Esophagus squamous epithelium (tissue), 5 donors: ENCODE data around the gene CCL1. TPM values are rescaled to one million over a fixed set of nuclear protein-coding genes. Genes with fewer than 3 reads are reported as not detected.

Experiments
- DNase-seq: peaks from one replicate; lab custom pipeline; 2025; lab: John Stamatoyannopoulos, UW
- H3K27ac ChIP-seq, 4 donors: fragments of 200-600 bp; sonication (generic); one replicate each; pipeline ENCODE4 v1.5.1; 2016 to 2019; ENCODE audit warnings: mild to moderate bottlenecking in 1 of 4
- H3K27me3 ChIP-seq, 4 donors: fragments of 200-600 bp; sonication (generic); 1 replicate in 3 of 4; 2 replicates in 1 of 4; pipeline versions ENCODE4 v1.5.1 to v1.6.0; 2017 to 2021; ENCODE audit warnings: antibody characterized with exemption in 1 of 4
- H3K36me3 ChIP-seq, 3 donors: fragments of 200-600 bp; sonication (generic); one replicate each; pipeline ENCODE4 v1.5.1; 2016 to 2019
- H3K4me1 ChIP-seq, 3 donors: fragments of 200-600 bp; sonication (generic); one replicate each; pipeline ENCODE4 v1.5.1; 2017 to 2019
- H3K4me3 ChIP-seq, 4 donors: fragments of 200-600 bp; sonication (generic); 1 replicate in 3 of 4; 2 replicates in 1 of 4; pipeline ENCODE4 v1.5.1; 2016 to 2019; ENCODE audit warnings: mild to moderate bottlenecking in 2 of 4, moderate library complexity in 1 of 4
- H3K9me3 ChIP-seq, 3 donors: fragments of 200-600 bp; sonication (generic); one replicate each; pipeline ENCODE4 v1.5.1; 2016 to 2019
- CTCF ChIP-seq, 6 experiments: fragments of 450-650 bp in 4 of 6; fragments of 200-600 bp in 2 of 6; sonication (generic) in 2 of 6; IDR thresholded peaks; one replicate each; pipeline ENCODE4 v1.5.1; 2016 to 2019; ENCODE audit warnings: antibody characterized with exemption in 6 of 6, mild to moderate bottlenecking in 4 of 6, moderate library complexity in 4 of 6
- POLR2A ChIP-seq, 4 donors: fragments of 450-650 bp; IDR thresholded peaks; one replicate each; pipeline ENCODE4 v1.6.1; 2017; ENCODE audit warnings: antibody characterized with exemption in 4 of 4, mild to moderate bottlenecking in 4 of 4, moderate library complexity in 3 of 4
- WGBS, 2 donors: methylation state at CpG; one replicate each; pipeline ENCODE4 v1.1.5; 2018; 5-methylcytosine and 5-hydroxymethylcytosine counted together
- intact Hi-C: fragments of 100-400 bp; cut with DNase I; formaldehyde crosslinking; loops from one replicate; pipeline ENCODE4 v1.15.0; 2022
- total RNA-seq, 4 donors: library from RNA; depleted of rRNA; stranded (reverse); fragments of >200 nt; gene quantifications; one replicate each; pipeline ENCODE4 v1.1.0, GENCODE V29; 2016
- donor health status: DM: yes; HTN: yes; CAD: no.

CCL1 gene
- not detected for total RNA-seq

GRCh38 chr17:34363183-34363661, at the start of gene CCL1:
TSS of gene CCL1 (minus strand) at chr17:34363233. CDS start at chr17:34363161, 72 bp downstream.
- Histone ChIP-seq H3K4me1 (peaks cover 0 to 3% (median 0%) of the 10 kb centered on the region in 3 donors), H3K27ac (no peak within 1 kb of the TSS), H3K36me3 (no peaks in the 10 kb centered on the region), H3K4me3 (no peak within 1 kb of the TSS), H3K27me3 (peaks cover 0 to 56% (median 0%) of the 10 kb centered on the region in 4 donors), H3K9me3 (no peaks in the 10 kb centered on the region)
- intact Hi-C loops: no loop called here
- DNase-seq: no peak
- 29 to 46% methylated on average over 3 to 4 of the region's 5 CpGs for WGBS, 2 donors
- no peak for TF ChIP-seq POLR2A (IDR thresholded peaks at IDR 0.05)

- no peak for DNase-seq
- no peak overlapping the region for H3K27ac ChIP-seq
- H3K36me3 ChIP-seq: no peaks in the 10 kb centered on the region
- peaks cover 0 to 89% (median 4%) of the 10 kb centered on the region in 4 donors for H3K27me3 ChIP-seq
- H3K4me1 ChIP-seq: peaks cover 0 to 4% (median 0%) of the 10 kb centered on the region in 3 donors
- intact Hi-C loops: no loop called here
- TF ChIP-seq CTCF (IDR thresholded peaks at IDR 0.05) (no peak), POLR2A (IDR thresholded peaks at IDR 0.05) (no peak)
- H3K4me3 ChIP-seq: no peak overlapping the region
- no peaks in the 10 kb centered on the region for H3K9me3 ChIP-seq
- WGBS, 2 donors: 37 to 52% methylated on average over 7 of the region's 7 CpGs
These were observed 49.5 kb upstream of the CCL1 start for GRCh38 chr17:34412534-34412933.

GRCh38 chr17:34411646-34412421, 48.8 kb upstream of the CCL1 start:
- no peaks in the 10 kb centered on the region for H3K36me3 ChIP-seq

GRCh38 chr17:34409352-34409751, 46.3 kb upstream of the CCL1 start:
- Histone ChIP-seq H3K4me1 (peaks cover 0 to 4% (median 0%) of the 10 kb centered on the region in 3 donors), H3K9me3 (no peaks in the 10 kb centered on the region), H3K27me3 (peaks cover 0 to 70% (median 4%) of the 10 kb centered on the region in 4 donors), H3K4me3 (no peak overlapping the region), H3K27ac (no peak overlapping the region), H3K36me3 (no peaks in the 10 kb centered on the region)
- WGBS, 2 donors: 81 to 89% methylated on average over 4 of the region's 4 CpGs
- intact Hi-C loops: no loop called here
- TF ChIP-seq POLR2A (IDR thresholded peaks at IDR 0.05) (no peak), CTCF (IDR thresholded peaks at IDR 0.05) (no peak)
- DNase-seq: no peak

More at GRCh38 chr17:34411646-34412421, 48.8 kb upstream of the CCL1 start:
- Histone ChIP-seq H3K9me3 (no peaks in the 10 kb centered on the region), H3K4me3 (no peak overlapping the region), H3K27ac (no peak overlapping the region), H3K27me3 (peaks cover 0 to 88% (median 4%) of the 10 kb centered on the region in 4 donors), H3K4me1 (peaks cover 0 to 4% (median 0%) of the 10 kb centered on the region in 3 donors)
- DNase-seq: no peak
- intact Hi-C loops: no loop called here
- WGBS, 2 donors: 34 to 35% methylated on average over 3 to 5 of the region's 5 CpGs
- TF ChIP-seq CTCF (IDR thresholded peaks at IDR 0.05) (no peak), POLR2A (IDR thresholded peaks at IDR 0.05) (no peak)

- intact Hi-C loops: no loop called here
- no peak overlapping the region for H3K4me3 ChIP-seq
- no peak for DNase-seq
- WGBS, 2 donors: 75 to 90% methylated on average over 1 of the region's 1 CpG
- H3K4me1 ChIP-seq: peaks cover 0 to 4% (median 0%) of the 10 kb centered on the region in 3 donors
- no peak overlapping the region for H3K27ac ChIP-seq
- TF ChIP-seq POLR2A (IDR thresholded peaks at IDR 0.05) (no peak), CTCF (IDR thresholded peaks at IDR 0.05) (no peak)
- H3K36me3 ChIP-seq: no peaks in the 10 kb centered on the region
- peaks cover 0 to 61% (median 4%) of the 10 kb centered on the region in 4 donors for H3K27me3 ChIP-seq
- no peaks in the 10 kb centered on the region for H3K9me3 ChIP-seq
These were observed 45.4 kb upstream of the CCL1 start for GRCh38 chr17:34408439-34408838.
